KMS-11 (cell line): ENCODE data around the gene SLC26A2.
A peak's percentile ranks its signal among the peaks of the same experiment; 100 is the strongest.

ENCODE experiments used
- H2AFZ ChIP-seq: fragments of 200-600 bp; sonication (generic); 2 replicates; pipeline ENCODE4 v1.6.1; 2016; ENCODE audit warnings: antibody characterized with exemption, mixed run types, low read depth
- H3K27ac ChIP-seq: fragments of 200-600 bp; sonication (generic); 2 replicates; pipeline ENCODE4 v1.6.1; 2016; ENCODE audit warnings: mild to moderate bottlenecking, mixed run types
- H3K27me3 ChIP-seq: fragments of 200-600 bp; sonication (generic); 2 replicates; pipeline ENCODE4 v1.6.1; 2017; ENCODE audit warnings: mild to moderate bottlenecking, low read depth, mixed run types, moderate library complexity; ENCODE audit not compliant: insufficient read depth
- H3K36me3 ChIP-seq: fragments of 200-600 bp; sonication (generic); 2 replicates; pipeline ENCODE4 v1.6.1; 2017; ENCODE audit warnings: mild to moderate bottlenecking, mixed run types; ENCODE audit not compliant: insufficient read depth
- H3K4me1 ChIP-seq: fragments of 200-600 bp; sonication (generic); 2 replicates; pipeline ENCODE4 v1.6.1; 2016; ENCODE audit warnings: mild to moderate bottlenecking, low read depth, mixed run types; ENCODE audit not compliant: poor library complexity, severe bottlenecking
- H3K4me2 ChIP-seq: fragments of 200-600 bp; sonication (generic); 2 replicates; pipeline ENCODE4 v1.7.0; 2016; ENCODE audit warnings: mild to moderate bottlenecking, mixed run types
- H3K4me3 ChIP-seq: fragments of 200-600 bp; sonication (generic); IDR thresholded peaks from 2 replicates; pipeline ENCODE4 v1.6.1; 2017; ENCODE audit warnings: low read depth, low read length, mixed read lengths; ENCODE audit not compliant: insufficient read depth
- H3K79me2 ChIP-seq: fragments of 200-600 bp; sonication (generic); 2 replicates; pipeline ENCODE4 v1.6.1; 2016; ENCODE audit warnings: low read depth, mixed run types; ENCODE audit not compliant: insufficient read depth
- H3K9ac ChIP-seq: fragments of 200-600 bp; sonication (generic); 2 replicates; pipeline ENCODE4 v1.6.1; 2016; ENCODE audit warnings: mild to moderate bottlenecking, mixed run types
- H4K20me1 ChIP-seq: fragments of 200-600 bp; sonication (generic); 2 replicates; pipeline ENCODE4 v1.6.1; 2016; ENCODE audit warnings: mild to moderate bottlenecking, mixed run types; ENCODE audit not compliant: insufficient read depth
- CTCF ChIP-seq: fragments of 200-600 bp; sonication (generic); conservative IDR thresholded peaks from 2 replicates; pipeline ENCODE4 v1.6.1; 2017; ENCODE audit warnings: low read depth, mild to moderate bottlenecking, antibody characterized with exemption, low read length, moderate library complexity, mixed read lengths

The SLC26A2 gene

GRCh38 chr5:149961957-149962409 lies 1.4 kb downstream of the SLC26A2 start:
- Histone ChIP-seq H3K4me3 (no peak overlapping the region), H3K36me3 (no peaks in the 10 kb centered on the region), H4K20me1 (no peaks in the 10 kb centered on the region), H3K27ac (no peak overlapping the region), H3K9ac (no peak overlapping the region), H2AFZ (no peak overlapping the region), H3K79me2 (no peaks in the 10 kb centered on the region), H3K4me2 (no peak overlapping the region; the same call in 1 of the 2 replicates), H3K27me3 (no peaks in the 10 kb centered on the region), H3K4me1 (peaks cover 21% of the 10 kb centered on the region)
- peak; percentile 47; the same call in 1 of the 2 replicates for TF ChIP-seq CTCF

GRCh38 chr5:149962601-149963300 lies 2.2 kb downstream of the SLC26A2 start:
- H3K79me2 ChIP-seq: no peaks in the 10 kb centered on the region
- no peak overlapping the region for H3K27ac ChIP-seq
- H3K4me3 ChIP-seq: no peak overlapping the region
- no peak overlapping the region for H3K9ac ChIP-seq
- TF ChIP-seq CTCF: no peak
- peaks cover 21% of the 10 kb centered on the region for H3K4me1 ChIP-seq
- H3K27me3 ChIP-seq: no peaks in the 10 kb centered on the region
- no peak overlapping the region for H3K4me2 ChIP-seq
- no peaks in the 10 kb centered on the region for H3K36me3 ChIP-seq
- no peak overlapping the region for H2AFZ ChIP-seq
- no peaks in the 10 kb centered on the region for H4K20me1 ChIP-seq

- H2AFZ ChIP-seq: no peak overlapping the region
- no peaks in the 10 kb centered on the region for H3K27me3 ChIP-seq
- H3K36me3 ChIP-seq: no peaks in the 10 kb centered on the region
- peaks cover 21% of the 10 kb centered on the region for H3K4me1 ChIP-seq
- TF ChIP-seq CTCF: no peak
- H3K27ac ChIP-seq: no peak overlapping the region
- H3K9ac ChIP-seq: no peak overlapping the region
- H4K20me1 ChIP-seq: no peaks in the 10 kb centered on the region
- H3K4me2 ChIP-seq: no peak overlapping the region
- H3K79me2 ChIP-seq: no peaks in the 10 kb centered on the region
- no peak overlapping the region for H3K4me3 ChIP-seq
Observed at GRCh38 chr5:149963729-149964128, 3.2 kb downstream of the SLC26A2 start.

GRCh38 chr5:149966946-149967345 lies 6.4 kb downstream of the SLC26A2 start:
- no peak overlapping the region for H3K9ac ChIP-seq

More at GRCh38 chr5:149966946-149967345, 6.4 kb downstream of the SLC26A2 start:
- no peaks in the 10 kb centered on the region for H3K79me2 ChIP-seq
- peaks cover under 1% of the 10 kb centered on the region for H3K4me1 ChIP-seq
- TF ChIP-seq CTCF: no peak
- no peak overlapping the region for H3K27ac ChIP-seq
- H3K4me2 ChIP-seq: no peak overlapping the region
- H2AFZ ChIP-seq: no peak overlapping the region
- H3K36me3 ChIP-seq: no peaks in the 10 kb centered on the region
- no peak overlapping the region for H3K4me3 ChIP-seq
- no peaks in the 10 kb centered on the region for H3K27me3 ChIP-seq
- no peaks in the 10 kb centered on the region for H4K20me1 ChIP-seq
